CD4-positive, alpha-beta T cell treated with Interleukin-2 at 100 ng/mL for 4 hours (primary cell): ENCODE data around the gene GOLGA5.
"Not testable (repeated sequence)": the region's sequence is repeated elsewhere in the genome, so short reads cannot be mapped to it uniquely, and the experiment has no call there.

Experiments used
- DNase-seq: peaks from one replicate; pipeline ENCODE4 v3.0.0-alpha.2; 2020; ENCODE audit warnings: low spot score

Gene GOLGA5

DNA sequence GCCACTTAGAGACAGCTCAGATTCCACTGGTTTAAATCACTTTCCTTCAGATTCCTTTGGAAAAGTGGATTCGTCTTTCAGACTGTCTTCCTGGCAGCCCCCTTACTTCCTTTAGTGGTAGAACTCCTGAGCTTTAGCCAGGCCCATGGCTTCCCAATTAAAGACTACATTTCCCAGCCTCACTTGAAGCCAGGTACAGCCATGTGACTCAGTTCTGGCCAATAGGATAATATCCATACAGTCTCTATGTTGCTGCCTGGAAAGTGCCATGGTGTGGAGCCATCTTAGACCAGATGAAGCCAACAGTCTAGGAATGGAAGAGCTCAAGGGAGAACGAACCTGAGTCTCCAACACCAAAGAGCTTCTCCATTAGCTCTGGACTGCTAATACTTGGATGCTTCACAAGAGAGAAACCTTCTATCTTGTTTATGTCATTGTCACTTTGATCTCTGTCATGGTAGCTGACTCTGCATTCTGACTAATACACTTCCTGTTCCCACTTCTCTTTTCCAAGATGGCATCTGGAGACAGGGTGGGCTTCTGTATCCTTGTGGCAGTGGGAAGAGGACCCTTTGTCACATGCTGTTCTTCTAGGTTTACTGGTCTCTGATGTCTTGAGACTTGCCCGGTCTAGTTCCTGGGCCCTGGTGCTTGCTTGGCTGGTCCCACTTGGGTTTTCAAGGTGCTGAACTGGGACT, 15.1 kb upstream of the GOLGA5 start:
- not testable (repeated sequence) for DNase-seq

DNA sequence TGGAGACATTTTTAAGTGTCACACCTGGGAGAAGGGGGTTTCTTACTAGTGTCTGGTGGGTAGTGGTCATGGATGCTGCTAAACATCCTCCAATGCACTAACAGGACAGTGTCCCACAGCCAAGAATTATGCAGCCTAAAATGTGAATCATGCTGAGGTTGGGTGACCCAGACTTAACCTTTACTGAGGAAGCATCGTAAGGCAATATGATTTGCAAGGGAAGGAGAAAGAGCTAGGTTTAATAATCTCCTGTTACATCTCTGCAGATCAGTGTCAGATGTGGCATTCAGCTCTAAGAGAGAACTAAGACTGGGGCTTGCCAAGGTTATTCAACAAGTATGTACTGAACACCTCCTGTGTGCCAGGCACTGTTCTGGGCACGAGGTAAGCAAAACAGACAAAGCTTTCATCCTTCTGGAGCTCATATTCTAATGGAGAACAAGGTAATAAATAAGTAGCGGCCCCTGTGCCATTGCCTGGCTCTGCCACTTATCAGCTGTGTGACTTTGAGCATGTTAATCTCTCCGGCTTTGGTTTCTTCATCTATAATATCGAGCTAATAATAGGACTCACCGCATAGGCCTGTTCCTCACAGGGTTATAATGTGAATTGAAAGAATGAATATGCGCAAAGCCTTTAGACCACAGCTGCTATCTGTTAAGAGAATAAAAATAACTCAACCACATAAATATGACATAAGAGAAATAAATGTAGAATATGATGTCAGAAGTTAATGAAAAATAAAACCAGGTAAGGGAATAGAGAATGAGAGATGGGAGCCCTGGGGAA, 13.5 kb upstream of the GOLGA5 start:
- no peak for DNase-seq

DNA sequence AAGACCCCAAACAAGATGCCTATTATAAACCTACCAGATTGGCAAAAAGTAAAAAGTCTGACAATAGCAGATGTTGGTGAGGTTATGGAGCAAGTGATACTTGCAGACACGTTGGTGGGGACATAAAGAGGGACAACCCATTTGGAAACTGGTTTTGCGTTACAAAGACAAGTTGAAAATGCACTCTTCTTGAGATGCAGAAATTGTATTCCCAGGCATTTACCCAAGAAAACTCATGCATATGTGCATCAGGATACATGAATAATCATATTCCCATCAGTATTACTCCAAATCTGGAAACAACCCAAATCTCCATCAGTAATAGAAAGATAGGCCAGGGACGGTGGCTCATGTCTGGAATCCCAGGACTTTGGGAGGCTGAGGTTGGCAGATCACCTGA, 12.8 kb upstream of the GOLGA5 start:
- no peak for DNase-seq

DNA sequence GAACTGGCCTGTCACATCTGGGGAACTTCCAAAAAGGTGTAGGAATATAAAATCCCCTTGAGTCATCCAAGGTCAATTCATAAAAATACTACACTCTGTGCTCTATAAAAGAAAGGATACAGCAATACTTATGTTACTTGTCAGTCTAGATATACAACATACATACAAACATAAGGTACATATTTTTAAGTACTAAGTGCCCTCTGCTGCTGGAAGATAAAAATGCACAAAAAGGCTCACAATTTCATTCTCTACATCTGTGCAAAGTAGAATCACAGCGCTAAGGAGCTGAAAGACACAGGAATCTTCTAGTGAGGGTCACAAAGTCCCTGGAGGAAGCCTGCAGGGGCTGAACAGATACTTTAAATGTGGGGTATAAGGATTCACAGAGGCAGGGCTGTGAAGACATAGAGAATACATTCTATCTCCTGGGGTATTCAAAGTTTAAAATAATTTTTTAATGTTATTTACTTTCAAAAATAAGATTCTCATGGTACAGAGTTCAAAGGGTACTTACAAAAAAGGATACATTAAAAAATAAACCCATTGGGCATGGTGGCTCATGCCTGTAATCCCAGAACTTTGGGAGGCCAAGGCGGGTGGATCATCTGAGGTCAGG, 10.2 kb upstream of the GOLGA5 start:
- DNase-seq: peak; percentile 59

DNA sequence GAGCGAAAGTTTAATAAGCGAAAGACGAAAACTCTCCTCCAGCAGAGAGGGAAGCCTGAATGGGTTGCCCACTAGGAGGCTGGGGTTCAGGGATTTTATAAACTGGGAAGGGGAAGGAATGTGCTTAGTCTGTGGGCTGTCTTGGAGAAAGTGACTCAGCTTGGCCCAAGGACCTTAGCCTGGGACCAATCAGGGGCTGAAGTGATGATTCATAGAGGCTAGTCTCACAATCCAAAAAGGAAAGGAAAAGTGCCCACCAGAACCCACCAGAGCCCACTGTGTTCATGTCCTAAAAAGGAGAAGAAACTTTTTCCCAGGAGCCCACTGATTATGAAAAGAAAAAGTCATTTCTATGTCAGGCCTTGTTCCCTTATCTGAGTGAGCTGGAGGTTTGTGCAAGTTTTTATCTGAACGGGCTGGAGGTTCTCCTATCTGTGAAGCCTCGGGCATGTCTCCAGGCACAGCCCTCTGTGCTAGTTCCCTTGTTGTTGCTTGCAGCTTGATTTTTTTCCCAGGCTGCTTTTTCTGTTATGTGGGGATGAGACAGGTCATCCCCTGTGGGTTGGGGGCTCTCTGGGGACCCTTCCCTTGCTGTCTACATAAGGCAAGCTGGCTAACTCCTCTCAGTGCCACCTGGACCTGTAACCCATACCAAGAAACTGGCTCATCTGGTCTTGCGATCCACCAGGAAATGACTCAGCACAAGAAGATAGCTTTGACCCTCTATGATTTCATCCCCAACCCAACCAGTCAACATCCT, 8.3 kb upstream of the GOLGA5 start:
- DNase-seq: no peak

DNA sequence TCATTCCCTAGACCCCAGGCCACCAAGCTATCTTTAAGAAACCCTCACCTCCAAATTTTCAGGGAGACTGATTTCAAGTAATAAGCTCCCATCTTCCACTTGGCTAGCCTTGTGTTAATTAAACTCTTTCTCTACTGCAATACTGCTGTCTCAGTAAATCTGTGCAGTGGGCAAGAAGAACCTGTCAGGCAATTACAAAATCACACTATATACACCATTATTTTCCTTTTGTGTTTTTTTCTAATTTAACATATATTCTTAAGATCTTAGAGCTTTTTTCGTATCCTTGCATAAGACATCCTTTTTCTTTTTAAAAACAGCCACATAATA, 7.7 kb upstream of the GOLGA5 start:
- no peak for DNase-seq

DNA sequence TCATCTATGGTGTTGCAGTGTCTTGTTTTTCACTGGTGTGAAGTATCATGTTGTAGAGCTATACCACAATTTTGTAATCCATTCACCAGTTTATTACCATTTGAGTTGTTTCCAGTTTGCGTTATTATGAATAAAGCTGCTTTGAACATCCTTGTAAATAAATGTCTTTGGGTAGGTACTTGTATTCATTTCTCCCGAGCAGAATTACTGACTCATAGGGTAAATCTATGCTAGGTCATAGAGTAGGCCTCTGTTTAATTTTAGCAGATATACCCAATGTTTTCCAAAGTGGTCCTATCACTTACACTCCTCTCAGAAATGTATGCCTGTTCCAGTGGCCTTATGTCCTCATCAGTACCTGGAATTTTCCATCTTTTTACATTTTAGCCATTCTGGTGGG, 6.6 kb upstream of the GOLGA5 start:
- no peak for DNase-seq

DNA sequence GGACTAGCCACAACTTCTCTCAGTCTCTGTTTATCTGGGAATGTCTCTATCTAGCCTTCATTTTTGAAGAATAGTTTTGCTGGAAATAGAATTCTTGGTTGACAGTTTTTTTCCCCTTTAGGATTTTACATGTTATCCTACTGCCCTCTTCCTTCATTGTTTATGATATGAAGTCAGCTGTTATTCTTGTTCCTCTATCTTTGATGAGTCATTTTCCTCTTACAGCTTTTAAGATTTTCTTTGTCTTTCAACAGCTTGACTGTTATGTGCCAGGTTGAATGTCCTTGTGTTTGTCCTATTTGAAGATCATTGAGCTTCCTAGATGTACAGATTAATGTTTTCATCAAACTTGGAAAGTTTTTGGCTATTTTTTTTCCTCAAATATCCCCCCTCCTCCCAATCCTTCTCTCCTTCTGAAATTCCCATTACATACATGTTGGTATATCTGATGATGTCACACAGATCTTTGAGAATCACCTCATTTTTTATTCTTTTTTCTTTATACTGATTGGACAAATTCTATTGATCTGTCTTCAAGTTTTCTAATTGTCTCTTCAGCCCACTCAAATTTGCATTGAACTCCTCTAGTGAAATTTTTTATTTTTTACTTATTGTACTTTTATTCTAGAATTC, 4.5 kb upstream of the GOLGA5 start:
- no peak for DNase-seq

DNA sequence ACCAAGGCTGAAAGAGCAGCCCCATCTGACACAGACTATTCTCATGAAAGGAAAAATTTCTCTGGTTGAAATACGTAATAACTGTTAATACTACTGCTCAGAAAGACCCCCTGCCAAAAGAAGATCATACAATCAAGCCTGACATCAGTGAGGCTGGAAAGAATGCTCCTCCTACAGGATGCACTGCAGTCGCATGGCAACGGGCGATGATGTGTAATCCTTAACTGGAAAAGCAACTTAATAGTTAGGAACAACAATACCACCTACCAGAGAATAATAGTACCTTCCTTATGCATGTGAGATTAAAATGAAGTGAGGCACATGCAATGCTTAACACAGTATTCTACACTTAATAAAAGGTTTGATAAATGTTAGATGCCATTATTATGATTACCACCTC, 1.2 kb upstream of the GOLGA5 start:
- DNase-seq: no peak

DNA sequence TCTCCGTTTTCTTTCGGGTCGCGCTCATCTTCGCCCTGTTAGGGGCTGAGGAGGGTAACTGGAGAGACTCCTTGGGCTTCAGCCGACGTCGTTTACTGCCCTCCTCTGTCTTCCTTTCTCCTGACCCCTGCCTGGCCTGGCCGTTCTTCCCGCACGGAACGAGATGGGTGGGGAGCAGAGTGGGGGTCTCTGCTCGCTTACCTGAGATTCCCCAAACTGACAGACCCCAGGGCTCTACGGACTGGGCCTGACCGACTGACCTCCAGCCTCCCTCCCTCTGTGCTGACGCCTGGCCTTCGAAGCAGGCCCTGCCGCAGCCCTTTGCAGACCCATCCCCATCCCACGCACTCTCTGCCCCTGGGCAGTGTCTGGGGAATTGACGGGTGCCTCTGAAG, 439 bp downstream of the GOLGA5 start:
- no peak for DNase-seq

DNA sequence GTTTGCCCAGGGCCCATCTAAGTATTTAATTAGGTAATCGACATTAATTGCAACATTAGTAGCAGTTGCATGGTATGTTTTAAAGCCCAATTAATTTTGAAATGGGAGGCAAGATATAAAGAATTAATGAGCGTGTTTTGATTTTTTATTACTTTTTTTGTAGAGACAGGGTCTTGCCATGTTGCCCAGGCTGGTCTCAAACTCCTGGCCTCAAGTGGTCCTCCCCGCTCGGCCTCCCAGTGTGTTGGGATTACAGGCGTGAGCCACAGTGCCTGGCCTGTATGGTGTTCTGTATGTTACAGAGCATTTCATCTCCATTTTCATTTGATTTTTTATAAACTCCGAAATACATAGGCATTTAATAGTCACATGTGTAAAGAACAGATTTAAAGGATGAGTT, 856 bp downstream of the GOLGA5 start:
- no peak for DNase-seq

DNA sequence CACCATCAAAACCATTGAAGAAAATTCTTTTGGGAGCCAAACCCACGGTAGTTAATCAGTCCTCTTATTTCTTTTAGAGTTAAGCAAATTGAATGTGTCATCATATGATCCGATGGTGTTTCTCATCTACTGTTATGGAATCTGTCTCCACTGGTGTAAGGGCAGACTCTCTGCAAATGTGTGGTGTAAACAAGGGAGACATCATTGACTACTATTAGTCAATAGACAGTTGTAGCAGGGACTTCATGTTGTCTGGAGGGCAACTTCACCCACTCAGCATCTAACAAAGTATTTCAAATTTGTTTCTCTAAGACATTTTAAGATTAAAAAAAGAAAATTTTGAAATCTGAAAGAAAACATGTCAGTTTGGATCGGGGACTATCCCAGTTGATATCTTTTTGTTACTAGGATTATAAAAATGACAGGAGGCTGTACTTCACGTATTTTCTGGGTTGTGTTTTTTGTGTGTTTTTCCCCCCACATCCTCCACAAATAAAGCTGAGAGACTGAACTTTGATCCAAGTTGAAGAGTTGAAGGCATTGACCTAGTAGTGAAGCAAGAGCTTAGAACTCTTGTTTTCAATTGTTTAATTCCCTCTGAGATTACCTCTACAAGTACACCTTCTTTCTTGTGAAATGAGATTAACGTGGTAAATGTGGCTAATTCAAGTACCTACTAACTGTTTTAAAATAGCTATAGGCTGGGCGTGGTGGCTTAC, 4.0 kb downstream of the GOLGA5 start:
- no peak for DNase-seq

DNA sequence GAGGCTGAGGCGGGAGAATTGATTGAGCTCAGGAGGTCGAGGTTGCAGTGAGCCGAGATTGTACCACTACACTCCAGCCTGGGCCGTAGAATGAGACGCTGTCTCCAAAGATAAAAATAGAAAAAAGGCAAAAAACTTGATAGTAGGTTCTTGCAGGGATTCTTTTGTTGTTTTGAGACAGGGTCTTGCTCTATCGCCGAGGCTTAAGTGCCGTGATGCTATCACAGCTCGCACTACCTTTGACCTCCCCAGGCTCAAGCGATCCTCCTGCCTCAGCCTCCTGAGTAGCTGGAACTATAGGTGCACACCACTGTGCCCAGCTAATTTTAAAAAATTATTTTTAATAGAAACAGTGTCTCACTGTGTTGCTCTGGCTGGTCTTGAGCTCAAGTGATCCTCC, 4.7 kb downstream of the GOLGA5 start:
- no peak for DNase-seq

DNA sequence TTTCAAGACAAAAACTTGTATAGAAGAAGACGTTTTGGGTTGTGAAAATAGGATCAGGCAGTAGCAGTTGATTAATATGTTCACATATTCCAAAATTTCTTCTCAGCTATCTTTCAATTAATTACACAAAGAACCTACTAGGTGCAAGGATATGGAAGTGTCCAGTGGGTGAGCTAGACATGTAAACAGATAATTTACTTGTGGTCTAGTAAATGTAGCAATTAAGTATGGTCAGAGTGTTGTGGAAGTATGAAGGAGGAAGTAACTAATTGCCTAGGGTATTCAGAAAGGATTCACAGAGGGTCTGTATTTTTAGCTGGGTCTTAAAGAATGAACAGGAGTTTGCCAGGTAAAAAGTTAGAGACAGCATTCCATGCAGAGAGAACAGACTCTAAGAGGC, 5.9 kb downstream of the GOLGA5 start:
- DNase-seq: no peak

DNA sequence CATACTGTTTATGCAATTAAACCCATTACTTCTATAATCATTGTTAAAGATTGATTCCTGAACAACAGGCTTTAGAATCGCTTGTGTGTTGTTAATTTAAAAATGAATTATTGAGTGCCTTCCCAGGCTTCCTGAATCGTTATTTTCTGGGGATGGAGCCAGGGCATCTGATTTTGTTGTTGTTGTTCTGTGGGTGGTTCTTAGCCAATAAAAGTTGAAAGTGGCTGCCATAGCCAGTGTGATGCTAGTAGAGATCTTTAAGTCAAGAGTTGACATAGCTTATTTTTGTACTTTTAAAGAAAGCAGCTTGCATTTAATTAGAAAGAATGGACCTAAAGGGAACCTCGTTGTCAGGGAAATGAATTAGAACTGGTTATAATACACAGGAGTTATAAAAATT, 6.4 kb downstream of the GOLGA5 start:
- no peak for DNase-seq

DNA sequence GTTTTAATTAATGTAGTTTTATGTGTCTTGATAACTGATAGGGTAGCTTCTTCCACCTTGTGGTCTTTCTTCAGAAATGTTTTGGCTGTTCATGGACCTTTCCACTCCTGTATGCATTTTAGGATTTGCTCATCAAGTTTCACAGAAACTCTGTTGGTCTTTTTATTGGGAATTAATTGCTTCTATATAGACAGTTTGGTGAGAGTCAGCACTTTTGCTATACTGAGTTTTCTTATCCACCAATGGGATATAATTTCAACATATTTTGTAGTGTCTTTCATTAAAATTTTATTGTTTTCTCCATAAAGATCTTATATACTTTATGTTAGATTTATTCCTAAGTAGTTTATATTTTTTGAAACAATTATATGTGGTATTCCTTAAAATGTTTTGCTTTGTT, 7.8 kb downstream of the GOLGA5 start:
- DNase-seq: no peak

DNA sequence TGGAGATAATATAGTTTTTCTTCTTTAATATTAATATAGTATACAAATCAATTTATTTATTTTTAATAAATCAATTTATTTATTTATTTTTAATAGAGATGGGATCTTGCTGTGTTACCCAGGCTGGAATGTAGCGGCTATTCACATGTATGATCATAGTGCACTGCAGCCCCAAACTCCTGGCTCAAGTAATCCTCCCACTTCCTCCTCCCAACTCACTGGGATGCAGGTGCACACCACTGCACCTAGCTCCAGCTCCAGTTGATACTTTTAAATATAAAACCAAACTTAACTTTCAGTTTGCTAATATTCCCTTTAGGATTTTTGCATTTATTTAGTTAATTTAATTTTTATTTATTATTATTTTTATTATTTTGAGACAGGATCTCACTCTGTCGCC, 8.6 kb downstream of the GOLGA5 start:
- DNase-seq: no peak

DNA sequence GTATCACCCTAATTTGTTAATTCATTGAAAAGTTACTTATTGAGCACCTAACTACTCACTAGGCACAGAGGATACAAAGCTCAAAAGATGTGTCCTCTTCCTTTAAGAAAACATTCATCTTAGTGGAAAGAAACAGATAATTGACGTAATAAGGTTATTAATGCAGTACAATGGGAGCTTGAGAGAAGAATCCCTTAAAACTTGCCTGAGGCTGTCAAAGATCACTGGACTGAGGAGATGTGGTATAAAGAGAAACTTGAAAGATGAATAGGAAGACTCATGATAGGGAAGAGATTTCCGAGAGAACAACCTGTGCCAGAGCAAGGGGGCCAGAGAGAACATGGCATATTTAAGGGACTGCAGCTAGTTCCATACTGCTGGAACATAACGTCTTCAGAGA, 19.1 kb downstream of the GOLGA5 start:
- DNase-seq: no peak

DNA sequence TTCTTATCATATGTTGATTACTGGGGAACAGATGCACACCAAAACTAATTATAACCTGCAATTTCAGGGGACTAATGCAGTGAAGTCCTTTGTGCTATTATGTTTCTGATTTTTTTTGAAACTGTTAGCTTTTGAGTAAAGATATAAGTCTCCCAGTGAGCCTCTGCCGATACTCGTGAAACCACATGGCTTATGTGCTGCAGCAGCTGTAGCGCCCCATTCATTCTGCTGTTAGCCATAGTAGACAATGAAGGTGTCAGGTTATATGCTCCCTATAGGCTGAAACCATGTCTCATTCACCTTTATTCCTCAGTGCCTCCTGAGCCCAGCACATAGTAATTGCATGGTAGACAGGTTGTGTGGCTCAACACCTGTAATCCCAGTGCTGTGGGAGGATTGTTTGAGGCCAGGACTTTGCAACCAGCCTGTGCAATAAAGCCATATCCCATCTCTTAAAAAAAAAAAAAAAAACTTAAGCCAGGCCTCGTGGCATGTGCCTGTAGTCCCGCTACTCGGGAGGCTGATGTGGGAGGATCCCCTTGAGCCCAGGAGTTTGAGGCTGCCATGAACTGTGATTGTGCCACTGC, 25.0 kb downstream of the GOLGA5 start:
- no peak for DNase-seq

DNA sequence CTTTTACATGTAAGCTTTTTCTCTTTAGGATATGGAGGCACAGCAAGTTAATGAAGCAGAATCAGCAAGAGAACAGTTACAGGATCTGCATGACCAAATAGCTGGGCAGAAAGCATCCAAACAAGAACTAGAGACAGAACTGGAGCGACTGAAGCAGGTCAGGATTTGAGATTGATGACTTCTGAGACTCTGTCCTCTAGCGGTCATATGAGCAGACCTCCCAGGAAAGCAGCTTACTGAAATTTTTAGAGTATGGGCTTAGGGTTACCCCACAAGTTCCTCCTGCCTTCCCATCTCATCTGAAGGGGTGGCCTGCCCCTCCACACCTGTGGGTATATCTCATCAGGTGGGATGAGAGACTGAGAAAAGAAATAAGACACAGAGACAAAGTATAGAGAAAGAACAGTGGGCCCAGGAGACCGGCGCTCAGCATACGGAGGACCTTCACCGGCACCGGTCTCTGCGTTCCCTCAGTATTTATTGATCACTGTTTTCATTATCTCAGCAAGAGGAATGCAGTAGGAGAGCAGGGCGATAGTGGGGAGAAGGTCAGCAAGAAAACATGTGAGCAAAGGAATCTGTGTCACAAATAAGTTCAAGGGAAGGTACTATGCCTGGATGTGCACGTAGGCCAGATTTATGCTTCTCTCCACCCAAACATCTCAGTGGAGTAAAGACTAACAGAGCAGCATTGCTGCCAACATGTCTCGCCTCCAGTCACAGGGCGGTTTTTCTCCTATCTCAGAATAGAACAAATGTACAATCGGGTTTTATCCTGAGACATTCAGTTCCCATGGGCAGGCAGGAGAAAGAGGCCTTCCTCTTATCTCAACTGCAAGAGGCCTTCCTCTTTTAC, 25.8 kb downstream of the GOLGA5 start:
- DNase-seq: not testable (repeated sequence)

DNA sequence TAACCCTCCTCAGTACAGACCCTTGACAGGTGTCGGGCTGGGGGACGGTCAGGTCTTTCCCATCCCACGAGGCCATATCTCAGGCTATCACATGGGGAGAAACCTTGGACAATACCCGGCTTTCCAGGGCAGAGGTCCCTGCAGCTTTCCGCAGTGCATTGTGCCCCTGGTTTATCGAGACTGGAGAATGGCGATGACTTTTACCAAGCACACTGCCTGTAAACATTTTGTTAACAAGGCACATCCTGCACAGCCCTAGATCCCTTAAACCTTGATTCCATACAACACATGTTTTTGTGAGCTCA, 26.4 kb downstream of the GOLGA5 start:
- not testable (repeated sequence) for DNase-seq
